Measurements from ENCODE around the gene DSTN. TPM values are rescaled to one million over a fixed set of nuclear protein-coding genes. Genes with fewer than 3 reads are reported as not detected.

Gene DSTN
- total RNA-seq, 1 experiment from 2014 or later = 110 TPM

- no peak for DNase-seq
- intact Hi-C loops (cut with micrococcal nuclease; ENCODE audit: unreplicated experiment) = no loop called here
- Mint-ChIP-seq H3K36me3 (ENCODE audit: insufficient read depth, unreplicated experiment) (peaks cover 1% of the 10 kb centered on the region), H3K27me3 (ENCODE audit: unreplicated experiment) (no peaks in the 10 kb centered on the region), H3K4me1 (ENCODE audit: low read depth, unreplicated experiment) (no peaks in the 10 kb centered on the region), H3K27ac (ENCODE audit: unreplicated experiment) (no peak overlapping the region), H3K4me3 (ENCODE audit: low read depth, unreplicated experiment) (no peak overlapping the region), H3K9me3 (ENCODE audit: low read depth, unreplicated experiment) (no peaks in the 10 kb centered on the region)
- CTCF ChIA-PET = no interaction called here
- BruUV-seq (replicated peaks) = no TSS peak
- TF ChIP-seq CTCF (IDR thresholded peaks at IDR 0.05; ENCODE audit: unreplicated experiment) = no peak
Observed at GRCh38 chr20:17633221-17633849, 63.5 kb downstream of the DSTN start.

GRCh38 chr20:17633850-17634500, 64.1 kb downstream of the DSTN start:
- Mint-ChIP-seq H3K4me3 (ENCODE audit: low read depth, unreplicated experiment) (no peak overlapping the region), H3K36me3 (ENCODE audit: insufficient read depth, unreplicated experiment) (no peaks in the 10 kb centered on the region), H3K27me3 (ENCODE audit: unreplicated experiment) (no peaks in the 10 kb centered on the region), H3K9me3 (ENCODE audit: low read depth, unreplicated experiment) (no peaks in the 10 kb centered on the region), H3K27ac (ENCODE audit: unreplicated experiment) (no peak overlapping the region), H3K4me1 (ENCODE audit: low read depth, unreplicated experiment) (no peaks in the 10 kb centered on the region)
- no peak for DNase-seq
- no peak for TF ChIP-seq CTCF (IDR thresholded peaks at IDR 0.05; ENCODE audit: unreplicated experiment)
- CTCF ChIA-PET = no interaction called here
- intact Hi-C loops (cut with micrococcal nuclease; ENCODE audit: unreplicated experiment) = no loop called here
- no TSS peak for BruUV-seq (replicated peaks)

- Mint-ChIP-seq H3K27ac (ENCODE audit: unreplicated experiment) (no peak overlapping the region), H3K27me3 (ENCODE audit: unreplicated experiment) (no peaks in the 10 kb centered on the region), H3K4me3 (ENCODE audit: low read depth, unreplicated experiment) (no peak overlapping the region), H3K36me3 (ENCODE audit: insufficient read depth, unreplicated experiment) (no peaks in the 10 kb centered on the region), H3K4me1 (ENCODE audit: low read depth, unreplicated experiment) (no peaks in the 10 kb centered on the region), H3K9me3 (ENCODE audit: low read depth, unreplicated experiment) (no peaks in the 10 kb centered on the region)
- CTCF ChIA-PET = no interaction called here
- TF ChIP-seq CTCF (IDR thresholded peaks at IDR 0.05; ENCODE audit: unreplicated experiment) = no peak
- DNase-seq = no peak
- intact Hi-C loops (cut with micrococcal nuclease; ENCODE audit: unreplicated experiment) = no loop called here
- no TSS peak for BruUV-seq (replicated peaks)
Observed at GRCh38 chr20:17634661-17635331, 64.9 kb downstream of the DSTN start.

- Mint-ChIP-seq H3K36me3 (ENCODE audit: insufficient read depth, unreplicated experiment) (no peaks in the 10 kb centered on the region), H3K27ac (ENCODE audit: unreplicated experiment) (no peak overlapping the region), H3K4me1 (ENCODE audit: low read depth, unreplicated experiment) (no peaks in the 10 kb centered on the region), H3K4me3 (ENCODE audit: low read depth, unreplicated experiment) (no peak overlapping the region), H3K27me3 (ENCODE audit: unreplicated experiment) (no peaks in the 10 kb centered on the region), H3K9me3 (ENCODE audit: low read depth, unreplicated experiment) (no peaks in the 10 kb centered on the region)
- intact Hi-C loops (cut with micrococcal nuclease; ENCODE audit: unreplicated experiment) = no loop called here
- no peak for TF ChIP-seq CTCF (IDR thresholded peaks at IDR 0.05; ENCODE audit: unreplicated experiment)
- CTCF ChIA-PET = no interaction called here
- BruUV-seq (replicated peaks) = no TSS peak
- no peak for DNase-seq
Observed at GRCh38 chr20:17635332-17636244, 65.7 kb downstream of the DSTN start.
